H9 (cell line): ENCODE measurements around the gene BLNK. TPM values are rescaled to one million over a fixed set of nuclear protein-coding genes. Genes with fewer than 3 reads are reported as not detected.

ENCODE experiments used
- DNase-seq: peaks from one replicate; pipeline ENCODE4 v3.0.0-alpha.2; 2017
- H2AFZ ChIP-seq: one replicate; pipeline ENCODE4 v1.6.1; 2013; ENCODE audit warnings: mild to moderate bottlenecking, low read length, control low read depth, moderate library complexity
- H2AK5ac ChIP-seq: 2 replicates; pipeline ENCODE4 v1.6.1; 2013; ENCODE audit warnings: low read length, control low read depth, mixed read lengths; ENCODE audit not compliant: insufficient read length
- H2BK120ac ChIP-seq: one replicate; pipeline ENCODE4 v1.6.1; 2013; ENCODE audit warnings: low read depth, mild to moderate bottlenecking, low read length, control low read depth, inconsistent platforms; ENCODE audit not compliant: poor library complexity, severe bottlenecking
- H2BK12ac ChIP-seq: 2 replicates; pipeline ENCODE4 v1.6.1; 2013; ENCODE audit warnings: low read length, control low read depth, mixed read lengths, low read depth; ENCODE audit not compliant: insufficient read length
- H2BK15ac ChIP-seq: 2 replicates; pipeline ENCODE4 v1.6.1; 2013; ENCODE audit warnings: low read depth, low read length, control low read depth
- H2BK20ac ChIP-seq: one replicate; pipeline ENCODE4 v1.6.1; 2013; ENCODE audit warnings: low read depth, mild to moderate bottlenecking, low read length, control low read depth, inconsistent platforms; ENCODE audit not compliant: poor library complexity, severe bottlenecking
- H2BK5ac ChIP-seq: 2 replicates; pipeline ENCODE4 v1.6.1; 2013; ENCODE audit warnings: low read length, control low read depth, mixed read lengths; ENCODE audit not compliant: insufficient read length
- H3K14ac ChIP-seq: 2 replicates; pipeline ENCODE4 v1.6.1; 2013; ENCODE audit warnings: low read length, control low read depth; ENCODE audit not compliant: insufficient read depth
- H3K18ac ChIP-seq: 2 replicates; pipeline ENCODE4 v1.6.1; 2013; ENCODE audit warnings: low read depth, mild to moderate bottlenecking, mixed read lengths, low read length, control low read depth; ENCODE audit not compliant: insufficient read length
- H3K23ac ChIP-seq: 2 replicates; pipeline ENCODE4 v1.6.1; 2013; ENCODE audit warnings: low read length, control low read depth, mixed read lengths, low read depth; ENCODE audit not compliant: insufficient read length
- H3K23me2 ChIP-seq: 2 replicates; pipeline ENCODE4 v1.6.1; 2013; ENCODE audit warnings: low read depth, mild to moderate bottlenecking, mixed read lengths, low read length, control low read depth; ENCODE audit not compliant: insufficient read length, poor library complexity, severe bottlenecking
- H3K27ac ChIP-seq: 2 replicates; pipeline ENCODE4 v1.5.1; 2013; ENCODE audit warnings: low read length, control low read depth, mixed read lengths, low read depth; ENCODE audit not compliant: insufficient read length
- H3K27me3 ChIP-seq: 2 replicates; pipeline ENCODE4 v1.6.1; 2013; ENCODE audit warnings: low read length, control low read depth, inconsistent platforms; ENCODE audit not compliant: insufficient read depth
- H3K4ac ChIP-seq: 2 replicates; pipeline ENCODE4 v1.6.1; 2013; ENCODE audit warnings: low read depth, mild to moderate bottlenecking, control low read depth, inconsistent platforms, low read length, moderate library complexity
- H3K4me1 ChIP-seq: 2 replicates; pipeline ENCODE4 v1.6.1; 2013; ENCODE audit warnings: low read length, control low read depth, inconsistent platforms; ENCODE audit not compliant: insufficient read depth
- H3K4me2 ChIP-seq: 2 replicates; pipeline ENCODE4 v1.6.1; 2013; ENCODE audit warnings: low read length, control low read depth, mixed read lengths; ENCODE audit not compliant: insufficient read length, insufficient read depth
- H3K56ac ChIP-seq: 2 replicates; pipeline ENCODE4 v1.6.1; 2013; ENCODE audit warnings: low read depth, mild to moderate bottlenecking, mixed read lengths, low read length, control low read depth; ENCODE audit not compliant: insufficient read length
- H3K79me1 ChIP-seq: 2 replicates; pipeline ENCODE4 v1.6.1; 2013; ENCODE audit warnings: low read depth, mild to moderate bottlenecking, moderate library complexity, low read length, control low read depth, inconsistent platforms; ENCODE audit not compliant: insufficient read depth, poor library complexity, severe bottlenecking
- H3K79me2 ChIP-seq: 2 replicates; pipeline ENCODE4 v1.6.1; 2013; ENCODE audit warnings: low read length, control low read depth, inconsistent platforms; ENCODE audit not compliant: insufficient read depth
- H3K9ac ChIP-seq: 2 replicates; pipeline ENCODE4 v1.6.1; 2013; ENCODE audit warnings: low read length, control low read depth, mixed read lengths; ENCODE audit not compliant: insufficient read length; ENCODE audit errors: extremely low read depth
- H3K9me3 ChIP-seq: one replicate; pipeline ENCODE4 v1.6.1; 2013; ENCODE audit warnings: low read depth, low read length, inconsistent platforms; ENCODE audit not compliant: control insufficient read depth
- H3T11ph ChIP-seq: one replicate; pipeline ENCODE4 v1.6.1; 2013; ENCODE audit warnings: mild to moderate bottlenecking, low read length, control low read depth, inconsistent platforms
- H4K20me1 ChIP-seq: one replicate; pipeline ENCODE4 v1.6.1; 2013; ENCODE audit not compliant: control insufficient read depth, insufficient read length, insufficient read depth
- H4K5ac ChIP-seq: 2 replicates; pipeline ENCODE4 v1.6.1; 2013; ENCODE audit warnings: low read depth, mild to moderate bottlenecking, mixed read lengths, low read length, control low read depth; ENCODE audit not compliant: insufficient read length
- H4K8ac ChIP-seq: replicated peaks from 2 replicates; pipeline ENCODE4 v1.6.1; 2013; ENCODE audit warnings: low read length, control low read depth, mixed read lengths, low read depth; ENCODE audit not compliant: insufficient read length
- H4K91ac ChIP-seq: 2 replicates; pipeline ENCODE4 v1.6.1; 2013; ENCODE audit warnings: low read depth, mild to moderate bottlenecking, moderate library complexity, mixed read lengths, low read length, control low read depth; ENCODE audit not compliant: insufficient read length
- H3K27ac Mint-ChIP-seq, 3 experiments: 2 replicates in 2 of 3; 3 replicates in 1 of 3; pipeline ENCODE4 v1.8.0; 2020 to 2021; ENCODE audit warnings: mixed read lengths in 3 of 3, mild to moderate bottlenecking in 1 of 3, moderate library complexity in 1 of 3
- H3K27me3 Mint-ChIP-seq: 2 replicates; pipeline ENCODE4 v1.8.0; 2021; ENCODE audit warnings: low read depth, mild to moderate bottlenecking, moderate library complexity, mixed read lengths
- H3K36me3 Mint-ChIP-seq, 3 experiments: 2 replicates in 2 of 3; 3 replicates in 1 of 3; pipeline ENCODE4 v1.8.0; 2020 to 2021; ENCODE audit warnings: low read depth in 3 of 3, mixed read lengths in 3 of 3; ENCODE audit not compliant: insufficient read depth in 1 of 3
- H3K4me1 Mint-ChIP-seq, 2 experiments: 2 replicates each; pipeline ENCODE4 v1.8.0; 2020; ENCODE audit warnings: mixed read lengths in 2 of 2
- H3K4me3 Mint-ChIP-seq, 2 experiments: 2 replicates in 1 of 2; 3 replicates in 1 of 2; pipeline ENCODE4 v1.8.0; 2020 to 2021; ENCODE audit warnings: mild to moderate bottlenecking in 2 of 2, mixed read lengths in 2 of 2, moderate library complexity in 1 of 2
- H3K9me3 Mint-ChIP-seq, 2 experiments: 2 replicates in 1 of 2; 3 replicates in 1 of 2; pipeline ENCODE4 v1.8.0; 2020; ENCODE audit warnings: mild to moderate bottlenecking in 2 of 2, mixed read lengths in 2 of 2, moderate library complexity in 1 of 2
- CTCF ChIP-seq: fragments of 200-600 bp; sonication (generic); conservative IDR thresholded peaks from 3 replicates; pipeline ENCODE4 v1.8.0; 2021; ENCODE audit warnings: antibody characterized with exemption, mild to moderate bottlenecking
- total RNA-seq: library from RNA; stranded (reverse); gene quantifications from 2 replicates; pipeline ENCODE4 v1.2.1, GENCODE V29; 2021

The BLNK gene
- total RNA-seq, 1 experiment from 2014 or later = not detected

GRCh38 chr10:96211764-96212163 lies 59.6 kb downstream of the BLNK start:
- no peak overlapping the region for H3K23ac ChIP-seq
- Mint-ChIP-seq H3K36me3 (no peaks in the 10 kb centered on the region; a peak in 1 of 7 replicates), H3K4me3 (no peak overlapping the region), H3K27ac (no peak overlapping the region), H3K4me1 (peaks cover 0 to 3% of the 10 kb centered on the region in 2 experiments; a peak in 1 of 4 replicates), H3K27me3 (no peaks in the 10 kb centered on the region; the same call in 1 of the 2 replicates), H3K9me3 (no peaks in the 10 kb centered on the region)
- no peaks in the 10 kb centered on the region; the same call in 1 of the 2 replicates for H3K27me3 ChIP-seq
- H2BK12ac ChIP-seq = no peak overlapping the region
- H2BK5ac ChIP-seq = no peak overlapping the region
- no peak overlapping the region for H2BK120ac ChIP-seq
- H4K8ac ChIP-seq = no peak overlapping the region
- H3K4me2 ChIP-seq = no peak overlapping the region
- H2AFZ ChIP-seq = no peak overlapping the region
- H4K20me1 ChIP-seq = no peaks in the 10 kb centered on the region
- no peak for TF ChIP-seq CTCF
- no peak overlapping the region for H3K56ac ChIP-seq
- no peak overlapping the region for H3K27ac ChIP-seq
- H3K23me2 ChIP-seq = no peaks in the 10 kb centered on the region
- H2BK20ac ChIP-seq = no peak overlapping the region
- no peaks in the 10 kb centered on the region for H3K9me3 ChIP-seq
- no peak overlapping the region for H3T11ph ChIP-seq
- no peak overlapping the region for H3K4ac ChIP-seq
- no peaks in the 10 kb centered on the region for H3K79me2 ChIP-seq
- H3K79me1 ChIP-seq = no peaks in the 10 kb centered on the region
- no peak overlapping the region for H2BK15ac ChIP-seq
- no peak overlapping the region for H3K14ac ChIP-seq
- no peak for DNase-seq
- H4K91ac ChIP-seq = no peak overlapping the region
- no peak overlapping the region for H3K9ac ChIP-seq
- no peak overlapping the region for H4K5ac ChIP-seq
- no peak overlapping the region for H3K18ac ChIP-seq
- no peak overlapping the region for H2AK5ac ChIP-seq
- peaks cover 2% of the 10 kb centered on the region; the same call in 1 of the 2 replicates for H3K4me1 ChIP-seq
